Tibial artery (tissue), 4 donors: ENCODE data around the gene SLC25A10.

Source experiments
- DNase-seq, 2 donors: peaks; one replicate each; pipeline ENCODE4 v3.0.0-alpha.2; 2019
- H3K27ac ChIP-seq, 2 donors: fragments of 200-600 bp; sonication (generic) in 1 of 2; 1 replicate in 1 of 2; 2 replicates in 1 of 2; pipeline ENCODE4 v1.5.1; 2018 to 2019; ENCODE audit warnings: mild to moderate bottlenecking in 1 of 2
- H3K27me3 ChIP-seq, 2 donors: fragments of 200-600 bp; sonication (generic) in 1 of 2; one replicate each; pipeline versions ENCODE4 v1.5.1 to v1.6.0; 2016 to 2019
- H3K36me3 ChIP-seq, 3 donors: fragments of 200-600 bp; sonication (generic) in 2 of 3; one replicate each; pipeline ENCODE4 v1.5.1; 2016 to 2019; ENCODE audit warnings: mild to moderate bottlenecking in 2 of 3
- H3K4me1 ChIP-seq, 4 donors: fragments of 200-600 bp; sonication (generic) in 2 of 4; 1 replicate in 3 of 4; 2 replicates in 1 of 4; pipeline ENCODE4 v1.5.1; 2016 to 2019
- H3K4me3 ChIP-seq, 2 donors: fragments of 200-600 bp; sonication (generic) in 1 of 2; 1 replicate in 1 of 2; 2 replicates in 1 of 2; pipeline ENCODE4 v1.5.1; 2018 to 2019; ENCODE audit warnings: mild to moderate bottlenecking in 2 of 2
- H3K9me3 ChIP-seq, 3 donors: fragments of 200-600 bp; sonication (generic) in 1 of 3; one replicate each; pipeline ENCODE4 v1.5.1; 2016 to 2019
- intact Hi-C: fragments of 100-400 bp; cut with DNase I; formaldehyde crosslinking; loops from one replicate; pipeline ENCODE4 v1.15.0; 2023; ENCODE audit warnings: low total_unique reads
- TF ChIP-seq, protein P1 (sequence below), 2 experiments: fragments of 200-600 bp in 1 of 2; fragments of 450-650 bp in 1 of 2; IDR thresholded peaks; one replicate each; pipeline ENCODE4 v1.5.1; 2017 to 2019; ENCODE audit warnings: antibody characterized with exemption in 2 of 2, mild to moderate bottlenecking in 1 of 2, moderate library complexity in 1 of 2

The SLC25A10 gene

DNA sequence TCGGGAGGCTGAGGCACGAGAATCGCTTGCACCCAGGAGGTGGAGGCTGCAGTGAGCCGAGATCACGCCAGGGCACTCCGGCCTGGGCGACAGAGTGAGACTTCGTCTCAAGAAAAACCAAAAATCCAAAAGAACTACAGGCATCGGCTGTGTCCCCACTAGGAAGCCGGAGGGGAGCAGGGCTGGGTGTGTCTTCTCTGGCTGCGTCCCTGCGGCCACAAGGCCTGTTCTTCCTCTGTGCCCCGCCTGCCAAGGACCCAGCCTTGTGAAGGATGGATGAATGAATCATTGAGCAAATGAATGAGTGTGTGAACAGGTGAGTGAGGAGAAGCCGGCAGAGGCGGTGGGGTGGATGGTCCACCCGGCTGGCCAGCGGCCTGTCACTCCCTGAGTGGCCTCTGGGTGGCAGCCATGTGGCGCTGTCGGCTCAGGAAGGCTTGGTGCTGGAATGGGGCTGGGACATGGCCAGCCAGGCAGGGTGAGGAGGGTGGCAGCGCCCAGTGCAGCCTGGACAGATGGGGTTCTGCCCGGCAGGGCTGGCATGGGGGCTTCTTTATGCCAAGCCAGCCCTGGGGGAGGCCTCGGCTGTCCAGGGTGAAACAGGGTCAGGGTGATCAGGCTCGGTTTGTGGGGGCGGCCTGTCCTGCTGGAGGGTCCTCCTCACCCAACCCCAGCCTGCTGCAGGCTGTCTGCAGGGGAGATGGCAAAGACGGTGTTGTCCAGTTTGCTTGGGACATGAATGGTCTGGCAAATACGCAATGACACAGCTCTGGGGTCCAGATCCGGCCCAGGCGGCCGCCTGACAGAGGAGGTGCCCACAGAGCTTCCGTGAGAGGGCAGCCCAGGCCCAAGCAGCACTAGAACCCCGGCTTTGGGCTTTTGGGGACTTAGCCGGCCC is 21.7 kb downstream of the SLC25A10 start:
- no peak overlapping the region for H3K27ac ChIP-seq
- TF ChIP-seq, protein P1, sequence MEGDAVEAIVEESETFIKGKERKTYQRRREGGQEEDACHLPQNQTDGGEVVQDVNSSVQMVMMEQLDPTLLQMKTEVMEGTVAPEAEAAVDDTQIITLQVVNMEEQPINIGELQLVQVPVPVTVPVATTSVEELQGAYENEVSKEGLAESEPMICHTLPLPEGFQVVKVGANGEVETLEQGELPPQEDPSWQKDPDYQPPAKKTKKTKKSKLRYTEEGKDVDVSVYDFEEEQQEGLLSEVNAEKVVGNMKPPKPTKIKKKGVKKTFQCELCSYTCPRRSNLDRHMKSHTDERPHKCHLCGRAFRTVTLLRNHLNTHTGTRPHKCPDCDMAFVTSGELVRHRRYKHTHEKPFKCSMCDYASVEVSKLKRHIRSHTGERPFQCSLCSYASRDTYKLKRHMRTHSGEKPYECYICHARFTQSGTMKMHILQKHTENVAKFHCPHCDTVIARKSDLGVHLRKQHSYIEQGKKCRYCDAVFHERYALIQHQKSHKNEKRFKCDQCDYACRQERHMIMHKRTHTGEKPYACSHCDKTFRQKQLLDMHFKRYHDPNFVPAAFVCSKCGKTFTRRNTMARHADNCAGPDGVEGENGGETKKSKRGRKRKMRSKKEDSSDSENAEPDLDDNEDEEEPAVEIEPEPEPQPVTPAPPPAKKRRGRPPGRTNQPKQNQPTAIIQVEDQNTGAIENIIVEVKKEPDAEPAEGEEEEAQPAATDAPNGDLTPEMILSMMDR (IDR thresholded peaks at IDR 0.05) = peak; percentile 87 to 96
- peaks cover 0 to 62% of the 10 kb centered on the region in 2 donors for H3K27me3 ChIP-seq
- H3K9me3 ChIP-seq = no peaks in the 10 kb centered on the region
- peak; percentile 68 to 83 for DNase-seq
- no peaks in the 10 kb centered on the region for H3K36me3 ChIP-seq
- no peak overlapping the region for H3K4me3 ChIP-seq
- intact Hi-C loops = no loop called here
- H3K4me1 ChIP-seq = peaks cover 0 to 28% (median 13%) of the 10 kb centered on the region in 4 donors

GRCh38 chr17:81734405-81735263 is 22.6 kb downstream of the SLC25A10 start:
- no peak for DNase-seq
- Histone ChIP-seq H3K4me3 (no peak overlapping the region), H3K4me1 (peaks cover 0 to 28% (median 13%) of the 10 kb centered on the region in 4 donors), H3K36me3 (no peaks in the 10 kb centered on the region), H3K27ac (no peak overlapping the region), H3K27me3 (peaks cover 0 to 54% of the 10 kb centered on the region in 2 donors), H3K9me3 (no peaks in the 10 kb centered on the region)
- intact Hi-C loops = no loop called here
- TF ChIP-seq, protein P1 (IDR thresholded peaks at IDR 0.05) = no peak

DNA sequence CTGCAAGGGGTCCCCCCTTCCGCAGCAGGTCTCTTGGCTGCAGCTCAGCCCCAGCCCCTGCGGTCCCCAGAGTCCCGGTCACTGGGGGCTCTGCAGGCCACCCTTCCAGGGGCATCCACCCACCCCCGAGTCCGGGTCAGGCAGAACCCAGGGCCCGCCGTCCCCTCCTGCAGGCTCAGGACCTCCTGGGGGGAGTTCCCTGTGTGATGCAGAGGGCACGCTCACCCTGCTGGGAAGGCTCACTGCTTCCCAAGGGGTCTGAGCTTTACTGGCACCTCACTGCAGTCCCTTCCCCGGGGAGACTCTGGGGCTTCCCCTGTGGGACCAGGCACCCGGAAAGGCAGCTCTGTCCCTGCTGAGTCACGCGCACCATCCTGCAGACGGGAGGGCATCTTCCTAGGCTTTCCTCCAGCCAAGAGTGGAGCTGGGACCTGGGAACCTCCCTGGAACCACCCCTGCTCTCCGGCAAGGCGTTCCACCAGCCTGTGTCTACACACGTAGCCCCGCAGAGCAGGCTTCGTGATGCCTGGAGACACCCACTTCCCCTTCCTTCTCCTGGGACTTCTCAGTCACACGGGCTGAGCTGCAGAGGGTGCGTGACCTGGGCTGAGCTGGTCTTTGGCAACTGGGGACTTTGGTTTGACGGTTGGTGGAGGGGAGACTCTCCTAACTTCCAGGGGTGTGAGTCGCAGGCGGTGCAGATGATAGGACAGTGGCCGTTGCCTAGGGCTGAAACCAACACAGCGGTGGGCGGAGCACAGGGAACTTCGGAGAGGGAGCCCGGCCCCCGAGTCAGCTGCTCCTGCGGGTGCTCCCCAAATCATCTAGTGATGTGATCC is 23.4 kb downstream of the SLC25A10 start:
- intact Hi-C loops = no loop called here
- no peaks in the 10 kb centered on the region for H3K36me3 ChIP-seq
- no peak overlapping the region for H3K27ac ChIP-seq
- H3K27me3 ChIP-seq = peaks cover 0 to 60% of the 10 kb centered on the region in 2 donors
- no peaks in the 10 kb centered on the region for H3K9me3 ChIP-seq
- no peak overlapping the region for H3K4me3 ChIP-seq
- peak in 1 of 2 donors; percentile 35 for DNase-seq
- H3K4me1 ChIP-seq = peaks cover 0 to 27% (median 13%) of the 10 kb centered on the region in 4 donors
- TF ChIP-seq, protein P1 (IDR thresholded peaks at IDR 0.05) = no peak

DNA sequence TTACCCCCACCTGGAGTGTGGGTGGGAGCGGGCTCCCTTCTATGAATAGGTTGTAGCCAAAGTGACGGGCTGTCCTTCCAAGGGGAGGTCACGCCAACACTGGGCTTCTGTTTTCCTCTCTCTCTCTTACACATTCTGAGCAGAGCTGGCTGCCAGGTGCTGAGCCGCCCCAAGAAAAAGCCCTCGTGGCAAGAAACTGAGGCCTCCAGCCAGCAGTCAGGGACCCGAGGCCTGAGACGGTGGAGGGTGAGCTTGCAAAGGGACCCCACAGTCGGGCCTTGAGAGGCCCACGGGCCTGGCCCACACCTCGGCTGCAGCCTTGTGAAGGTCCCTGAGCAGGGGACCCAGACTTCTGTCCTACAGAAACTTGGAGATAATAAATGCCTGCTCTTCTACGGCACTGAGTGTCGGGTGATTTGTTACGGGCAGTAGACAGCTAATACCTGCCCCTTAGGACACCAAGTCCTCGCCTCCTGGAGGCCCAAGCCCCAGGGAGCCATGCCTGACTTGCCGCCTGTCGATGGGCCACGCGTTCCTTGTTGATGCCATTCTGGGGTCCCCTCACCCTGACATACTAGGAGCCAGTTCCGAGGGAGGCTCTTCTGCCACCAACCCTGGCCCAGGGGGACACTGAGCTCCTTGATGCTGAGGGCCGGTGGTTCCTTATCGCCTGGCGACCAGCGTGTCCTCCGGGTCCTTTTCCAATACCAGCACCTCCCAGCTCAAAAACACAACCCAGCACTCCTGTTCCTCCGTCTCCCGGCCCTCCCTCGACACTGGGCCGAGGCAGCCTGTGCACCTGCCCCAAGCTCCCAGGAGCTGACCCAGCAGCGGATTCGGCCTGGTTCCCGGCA is 26.1 kb downstream of the SLC25A10 start:
- Histone ChIP-seq H3K27me3 (peaks cover 0 to 62% of the 10 kb centered on the region in 2 donors), H3K9me3 (no peaks in the 10 kb centered on the region), H3K4me3 (no peak overlapping the region), H3K27ac (no peak overlapping the region), H3K36me3 (no peaks in the 10 kb centered on the region), H3K4me1 (peaks cover 0 to 21% (median 10%) of the 10 kb centered on the region in 4 donors)
- DNase-seq = no peak
- TF ChIP-seq, protein P1 (IDR thresholded peaks at IDR 0.05) = no peak
- intact Hi-C loops = no loop called here
